ENCODE data around the gene MSLN. TPM values are rescaled to one million over a fixed set of nuclear protein-coding genes. Genes with fewer than 3 reads are reported as not detected.

The MSLN gene
- total and polyA plus RNA-seq, 2 of the 13 experiments (the other 11 are each of a cell fraction or from before 2014, with no cell fraction given), result 2.0 to 2.3 TPM

DNA sequence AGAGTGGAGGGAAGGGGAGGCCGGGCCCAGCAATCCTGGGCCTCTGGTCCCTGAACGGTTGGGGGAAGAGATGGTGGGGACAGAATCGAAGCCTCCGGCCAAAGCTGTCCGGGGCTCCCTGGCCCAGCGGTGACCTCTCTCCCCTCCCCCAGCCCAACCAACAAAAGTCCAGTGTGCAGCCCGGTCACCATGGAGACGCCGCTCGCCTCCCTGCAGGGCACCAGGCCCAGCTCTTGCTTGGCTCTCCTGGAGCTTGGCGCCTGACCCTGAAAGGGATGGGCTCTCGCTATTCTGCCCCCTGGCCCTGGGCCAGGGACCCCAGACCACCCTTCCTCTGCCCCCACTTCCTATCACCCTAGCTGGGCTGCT is 44.4 kb upstream of the MSLN start (continued):
- TF ChIP-seq, protein P1, sequence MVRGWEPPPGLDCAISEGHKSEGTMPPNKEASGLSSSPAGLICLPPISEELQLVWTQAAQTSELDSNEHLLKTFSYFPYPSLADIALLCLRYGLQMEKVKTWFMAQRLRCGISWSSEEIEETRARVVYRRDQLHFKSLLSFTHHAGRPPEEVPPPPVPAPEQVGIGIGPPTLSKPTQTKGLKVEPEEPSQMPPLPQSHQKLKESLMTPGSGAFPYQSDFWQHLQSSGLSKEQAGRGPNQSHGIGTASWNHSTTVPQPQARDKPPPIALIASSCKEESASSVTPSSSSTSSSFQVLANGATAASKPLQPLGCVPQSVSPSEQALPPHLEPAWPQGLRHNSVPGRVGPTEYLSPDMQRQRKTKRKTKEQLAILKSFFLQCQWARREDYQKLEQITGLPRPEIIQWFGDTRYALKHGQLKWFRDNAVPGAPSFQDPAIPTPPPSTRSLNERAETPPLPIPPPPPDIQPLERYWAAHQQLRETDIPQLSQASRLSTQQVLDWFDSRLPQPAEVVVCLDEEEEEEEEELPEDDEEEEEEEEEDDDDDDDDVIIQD (CRISPR knock-in tag; IDR thresholded peaks at IDR 0.05; ENCODE audit: low read depth), result no peak
- TF ChIP-seq ZNF260 (CRISPR knock-in tag; IDR thresholded peaks at IDR 0.05; ENCODE audit: borderline replicate concordance, low read depth) (no peak), HNF4A (CRISPR knock-in tag; IDR thresholded peaks at IDR 0.05) (peak; percentile 33; the same call in 1 of the 2 replicates), ZNF33A (CRISPR knock-in tag; IDR thresholded peaks at IDR 0.05; ENCODE audit: borderline replicate concordance) (no peak), ZBTB38 (CRISPR knock-in tag; IDR thresholded peaks at IDR 0.05) (no peak), ZNF883 (CRISPR knock-in tag; IDR thresholded peaks at IDR 0.05; ENCODE audit: not compliant biosample characterization) (peak; percentile 51), SRSF4 (IDR thresholded peaks at IDR 0.05; ENCODE audit: low read depth, low read length, poor library complexity, severe bottlenecking) (no peak), GATAD2A (CRISPR knock-in tag; IDR thresholded peaks at IDR 0.05) (no peak), ZNF253 (CRISPR knock-in tag; IDR thresholded peaks at IDR 0.05; ENCODE audit: borderline replicate concordance) (no peak), GFI1 (CRISPR knock-in tag; IDR thresholded peaks at IDR 0.05; ENCODE audit: borderline replicate concordance) (no peak), ATAD3A (CRISPR knock-in tag; IDR thresholded peaks at IDR 0.05) (no peak), ZNF24 (IDR thresholded peaks at IDR 0.05) (no peak), ZNF431 (CRISPR knock-in tag; IDR thresholded peaks at IDR 0.05; ENCODE audit: borderline replicate concordance, low read depth) (no peak), RBM22 (optimal IDR thresholded peaks at IDR 0.05; ENCODE audit: low read length) (no peak), NFIC (IDR thresholded peaks at IDR 0.05; ENCODE audit: low read length) (no peak), ZFP41 (CRISPR knock-in tag; IDR thresholded peaks at IDR 0.05; ENCODE audit: borderline replicate concordance) (no peak), PAX8 (CRISPR knock-in tag; IDR thresholded peaks at IDR 0.05; ENCODE audit: borderline replicate concordance) (no peak), RXRB (CRISPR knock-in tag; IDR thresholded peaks at IDR 0.05; ENCODE audit: borderline replicate concordance) (peak; percentile 46; the same call in 1 of the 2 replicates), SOX13 (IDR thresholded peaks at IDR 0.05) (no peak), SOX13 (CRISPR knock-in tag; conservative IDR thresholded peaks at IDR 0.05 in 1 of 2, IDR thresholded peaks at IDR 0.05 in 1 of 2) (no peak), ZNF501 (CRISPR knock-in tag; IDR thresholded peaks at IDR 0.05) (peak; percentile 64; the same call in 1 of the 2 replicates), ZFP90 (CRISPR knock-in tag; IDR thresholded peaks at IDR 0.05; ENCODE audit: borderline replicate concordance) (no peak), RFX1 (IDR thresholded peaks at IDR 0.05) (peak; percentile 65), KDM2A (CRISPR knock-in tag; IDR thresholded peaks at IDR 0.05; ENCODE audit: borderline replicate concordance, low read depth) (peak; percentile 65; the same call in 1 of the 2 replicates), SMARCE1 (IDR thresholded peaks at IDR 0.05; ENCODE audit: borderline replicate concordance) (no peak)
- TF ChIP-seq, protein P2, sequence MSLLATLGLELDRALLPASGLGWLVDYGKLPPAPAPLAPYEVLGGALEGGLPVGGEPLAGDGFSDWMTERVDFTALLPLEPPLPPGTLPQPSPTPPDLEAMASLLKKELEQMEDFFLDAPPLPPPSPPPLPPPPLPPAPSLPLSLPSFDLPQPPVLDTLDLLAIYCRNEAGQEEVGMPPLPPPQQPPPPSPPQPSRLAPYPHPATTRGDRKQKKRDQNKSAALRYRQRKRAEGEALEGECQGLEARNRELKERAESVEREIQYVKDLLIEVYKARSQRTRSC (CRISPR knock-in tag; IDR thresholded peaks at IDR 0.05; ENCODE audit: low read depth), result no peak
- TF ChIP-seq, protein P3, sequence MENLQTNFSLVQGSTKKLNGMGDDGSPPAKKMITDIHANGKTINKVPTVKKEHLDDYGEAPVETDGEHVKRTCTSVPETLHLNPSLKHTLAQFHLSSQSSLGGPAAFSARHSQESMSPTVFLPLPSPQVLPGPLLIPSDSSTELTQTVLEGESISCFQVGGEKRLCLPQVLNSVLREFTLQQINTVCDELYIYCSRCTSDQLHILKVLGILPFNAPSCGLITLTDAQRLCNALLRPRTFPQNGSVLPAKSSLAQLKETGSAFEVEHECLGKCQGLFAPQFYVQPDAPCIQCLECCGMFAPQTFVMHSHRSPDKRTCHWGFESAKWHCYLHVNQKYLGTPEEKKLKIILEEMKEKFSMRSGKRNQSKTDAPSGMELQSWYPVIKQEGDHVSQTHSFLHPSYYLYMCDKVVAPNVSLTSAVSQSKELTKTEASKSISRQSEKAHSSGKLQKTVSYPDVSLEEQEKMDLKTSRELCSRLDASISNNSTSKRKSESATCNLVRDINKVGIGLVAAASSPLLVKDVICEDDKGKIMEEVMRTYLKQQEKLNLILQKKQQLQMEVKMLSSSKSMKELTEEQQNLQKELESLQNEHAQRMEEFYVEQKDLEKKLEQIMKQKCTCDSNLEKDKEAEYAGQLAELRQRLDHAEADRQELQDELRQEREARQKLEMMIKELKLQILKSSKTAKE (CRISPR knock-in tag; IDR thresholded peaks at IDR 0.05; ENCODE audit: borderline replicate concordance), result no peak
- TF ChIP-seq, protein P4, sequence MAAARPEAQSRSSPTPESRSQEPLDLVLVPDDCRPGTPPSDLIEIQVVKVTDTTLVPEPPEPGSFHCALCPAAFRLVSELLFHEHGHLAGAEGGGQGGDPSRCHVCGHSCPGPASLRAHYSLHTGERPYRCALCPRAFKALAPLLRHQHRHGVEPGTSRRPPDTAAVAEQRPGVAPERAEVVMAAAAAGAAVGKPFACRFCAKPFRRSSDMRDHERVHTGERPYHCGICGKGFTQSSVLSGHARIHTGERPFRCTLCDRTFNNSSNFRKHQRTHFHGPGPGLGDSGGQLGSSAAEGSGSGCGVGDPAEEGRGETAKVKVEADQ (CRISPR knock-in tag; IDR thresholded peaks at IDR 0.05; ENCODE audit: borderline replicate concordance), result no peak

Measured in HepG2 (cell line).